VCaP (cell line): ENCODE results near the gene KLHL7.
"Not testable (repeated sequence)": the region's sequence is repeated elsewhere in the genome, so short reads cannot be mapped to it uniquely, and the experiment has no call there.

Source experiments
- H3K27ac ChIP-seq: fragments of 450-650 bp; 2 replicates; pipeline ENCODE4 v1.5.1; 2017
- TF ChIP-seq, protein P1 (sequence below): fragments of 450-650 bp; conservative IDR thresholded peaks from 2 replicates; pipeline ENCODE4 v1.5.1; 2017; ENCODE audit warnings: mild to moderate bottlenecking, moderate library complexity

The KLHL7 gene

DNA sequence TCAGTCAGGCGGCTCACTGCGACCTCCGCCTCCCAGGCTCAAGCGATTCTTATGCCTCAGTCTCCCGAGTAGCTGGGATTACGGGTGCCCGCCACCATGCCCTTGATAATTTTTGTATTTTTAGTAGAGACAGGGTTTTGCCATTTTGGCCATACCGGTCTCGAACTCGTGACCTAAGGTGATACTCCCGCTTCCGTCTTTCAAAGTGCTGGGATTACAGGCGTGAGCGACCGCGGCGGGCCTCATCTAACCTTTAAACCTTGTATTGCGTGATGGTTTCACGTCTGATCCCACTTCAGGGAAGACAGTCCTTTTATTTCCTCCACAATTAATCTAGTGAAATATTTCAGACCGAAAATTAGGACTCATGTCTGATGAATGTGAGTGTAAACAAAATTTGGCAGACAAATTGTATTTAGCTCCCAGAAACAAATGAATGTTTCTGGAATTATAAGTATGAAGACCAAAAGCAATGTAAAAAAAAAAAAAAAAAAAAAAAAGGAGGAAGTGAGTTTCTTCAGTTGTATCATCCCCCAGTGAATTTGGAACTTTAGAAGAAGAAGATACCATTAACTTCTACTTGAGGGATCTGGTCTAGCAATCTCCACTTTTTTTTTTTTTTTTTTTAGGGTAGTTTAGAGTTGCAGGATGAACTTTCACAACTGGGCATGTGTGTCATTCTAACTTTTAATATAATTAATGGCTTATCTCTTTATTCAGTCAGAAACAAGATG lies 77.9 kb downstream of the KLHL7 start:
- H3K27ac ChIP-seq = peak overlapping the region; percentile 87; the same call in 1 of the 2 replicates
- TF ChIP-seq, protein P1, sequence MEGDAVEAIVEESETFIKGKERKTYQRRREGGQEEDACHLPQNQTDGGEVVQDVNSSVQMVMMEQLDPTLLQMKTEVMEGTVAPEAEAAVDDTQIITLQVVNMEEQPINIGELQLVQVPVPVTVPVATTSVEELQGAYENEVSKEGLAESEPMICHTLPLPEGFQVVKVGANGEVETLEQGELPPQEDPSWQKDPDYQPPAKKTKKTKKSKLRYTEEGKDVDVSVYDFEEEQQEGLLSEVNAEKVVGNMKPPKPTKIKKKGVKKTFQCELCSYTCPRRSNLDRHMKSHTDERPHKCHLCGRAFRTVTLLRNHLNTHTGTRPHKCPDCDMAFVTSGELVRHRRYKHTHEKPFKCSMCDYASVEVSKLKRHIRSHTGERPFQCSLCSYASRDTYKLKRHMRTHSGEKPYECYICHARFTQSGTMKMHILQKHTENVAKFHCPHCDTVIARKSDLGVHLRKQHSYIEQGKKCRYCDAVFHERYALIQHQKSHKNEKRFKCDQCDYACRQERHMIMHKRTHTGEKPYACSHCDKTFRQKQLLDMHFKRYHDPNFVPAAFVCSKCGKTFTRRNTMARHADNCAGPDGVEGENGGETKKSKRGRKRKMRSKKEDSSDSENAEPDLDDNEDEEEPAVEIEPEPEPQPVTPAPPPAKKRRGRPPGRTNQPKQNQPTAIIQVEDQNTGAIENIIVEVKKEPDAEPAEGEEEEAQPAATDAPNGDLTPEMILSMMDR = no peak

GRCh38 chr7:23184291-23184690 lies 78.7 kb downstream of the KLHL7 start:
- TF ChIP-seq, protein P1 = no peak
- no peak overlapping the region for H3K27ac ChIP-seq

DNA sequence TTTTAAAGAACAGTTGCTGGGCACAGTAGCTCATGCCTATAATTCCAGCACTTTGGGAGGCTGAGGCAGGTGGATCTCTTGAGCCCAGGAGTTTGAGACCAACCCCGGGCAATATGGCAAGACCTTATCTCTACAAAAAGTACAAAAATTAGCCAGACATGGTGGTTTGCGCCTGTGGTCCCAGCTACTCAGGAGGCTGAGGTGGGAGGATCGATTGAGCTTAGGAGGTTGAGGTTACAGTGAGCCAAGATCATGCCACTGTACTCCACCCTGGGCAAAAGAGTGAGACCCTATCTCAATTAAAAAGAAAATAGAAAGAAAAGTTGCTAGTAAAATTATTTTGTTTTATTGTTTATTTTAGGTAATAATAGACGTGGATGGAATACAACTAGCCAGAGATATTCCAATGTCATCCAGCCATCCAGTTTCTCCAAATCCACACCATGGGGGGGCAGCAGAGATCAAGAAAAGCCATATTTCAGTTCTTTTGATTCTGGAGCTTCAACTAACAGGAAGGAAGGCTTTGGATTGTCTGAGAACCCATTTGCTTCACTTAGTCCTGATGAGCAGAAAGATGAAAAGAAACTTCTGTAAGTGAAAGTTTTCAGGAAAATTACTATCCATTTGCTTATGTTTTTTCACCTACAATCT lies 79.2 kb downstream of the KLHL7 start:
- TF ChIP-seq, protein P1 = peak; percentile 67
- no peak overlapping the region for H3K27ac ChIP-seq

DNA sequence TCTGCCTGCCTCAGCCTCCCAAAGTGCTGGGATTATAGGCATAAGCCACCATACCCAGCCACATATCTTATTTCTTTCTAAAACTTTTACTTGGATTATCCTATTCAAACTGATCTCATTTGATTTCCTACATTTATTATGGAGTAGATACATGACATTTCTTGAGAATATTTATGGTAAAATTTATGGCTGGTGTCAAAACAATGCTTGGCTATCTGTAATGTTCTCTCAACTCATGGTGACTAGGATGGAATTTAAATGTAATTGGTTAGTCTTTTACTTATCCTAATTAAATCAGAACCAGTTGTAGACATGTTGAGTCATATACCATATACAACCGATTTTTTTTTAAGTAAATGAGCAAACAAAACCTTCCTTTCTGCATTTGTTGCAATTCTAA lies 80.4 kb downstream of the KLHL7 start:
- H3K27ac ChIP-seq = no peak overlapping the region
- TF ChIP-seq, protein P1 = no peak

GRCh38 chr7:23191022-23191421 lies 85.4 kb downstream of the KLHL7 start:
- H3K27ac ChIP-seq = peak overlapping the region; percentile 9; the same call in 1 of the 2 replicates
- TF ChIP-seq, protein P1 = no peak

- H3K27ac ChIP-seq = not testable (repeated sequence)
These were observed 88.2 kb downstream of the KLHL7 start for GRCh38 chr7:23193650-23194227.

- no peak overlapping the region for H3K27ac ChIP-seq
- TF ChIP-seq, protein P1 = no peak
These were observed 90.7 kb downstream of the KLHL7 start for GRCh38 chr7:23196306-23196705.

- not testable (repeated sequence) for H3K27ac ChIP-seq
These were observed 92.2 kb downstream of the KLHL7 start for GRCh38 chr7:23197745-23198144.
